OCI-LY1 (cell line): ENCODE results near the gene MAP7.

Experiments
- H2AFZ ChIP-seq: fragments of 200-600 bp; sonication (generic), shearing (Covaris generic); 2 replicates; pipeline ENCODE4 v1.6.0; 2014; ENCODE audit warnings: antibody characterized with exemption, mild to moderate bottlenecking, low read length
- H3F3A ChIP-seq: fragments of 200-600 bp; sonication (generic), shearing (Covaris generic); 2 replicates; pipeline ENCODE4 v1.6.0; 2014; ENCODE audit warnings: mild to moderate bottlenecking, antibody characterized with exemption, low read length, moderate library complexity; ENCODE audit not compliant: insufficient read depth
- H3K27ac ChIP-seq: fragments of 200-600 bp; sonication (generic); 2 replicates; pipeline ENCODE4 v1.5.1; 2014; ENCODE audit warnings: low read length, mixed run types, mild to moderate bottlenecking, low read depth; ENCODE audit not compliant: poor library complexity, severe bottlenecking
- H3K27me3 ChIP-seq: fragments of 200-600 bp; sonication (generic); 2 replicates; pipeline ENCODE4 v1.6.0; 2014; ENCODE audit warnings: antibody characterized with exemption, mild to moderate bottlenecking, low read length, moderate library complexity; ENCODE audit not compliant: insufficient read depth
- H3K36me3 ChIP-seq: fragments of 200-600 bp; sonication (generic); 2 replicates; pipeline ENCODE4 v1.6.1; 2014; ENCODE audit warnings: mild to moderate bottlenecking, antibody characterized with exemption, low read length, moderate library complexity, mixed read lengths; ENCODE audit not compliant: insufficient read depth
- H3K4me1 ChIP-seq: fragments of 200-600 bp; sonication (generic); 2 replicates; pipeline ENCODE4 v1.5.1; 2014; ENCODE audit warnings: mild to moderate bottlenecking, low read length, moderate library complexity; ENCODE audit not compliant: insufficient read depth, severe bottlenecking
- H3K4me2 ChIP-seq: fragments of 200-600 bp; sonication (generic), shearing (Covaris generic); 2 replicates; pipeline ENCODE4 v1.6.1; 2014; ENCODE audit warnings: low read length
- H3K4me3 ChIP-seq: fragments of 200-600 bp; sonication (generic); 2 replicates; pipeline ENCODE4 v1.5.1; 2014; ENCODE audit warnings: low read length, low read depth, mild to moderate bottlenecking, mixed read lengths; ENCODE audit not compliant: poor library complexity, severe bottlenecking
- H3K79me2 ChIP-seq: fragments of 200-600 bp; shearing (Covaris generic); 2 replicates; pipeline ENCODE4 v1.6.1; 2016; ENCODE audit warnings: mixed run types, low read length, mixed read lengths; ENCODE audit not compliant: insufficient read depth
- H3K9ac ChIP-seq: fragments of 200-600 bp; sonication (generic), shearing (Covaris generic); 2 replicates; pipeline ENCODE4 v1.6.1; 2014; ENCODE audit warnings: mild to moderate bottlenecking, low read length, mixed read lengths
- H3K9me2 ChIP-seq: fragments of 200-600 bp; sonication (generic), shearing (Covaris generic); 2 replicates; pipeline ENCODE4 v1.6.1; 2014; ENCODE audit warnings: low read depth, mild to moderate bottlenecking, low read length, mixed read lengths
- H3K9me3 ChIP-seq: fragments of 200-600 bp; shearing (Covaris generic); 2 replicates; pipeline ENCODE4 v1.6.1; 2014; ENCODE audit warnings: low read length, mixed read lengths
- H4K20me1 ChIP-seq: fragments of 200-600 bp; sonication (generic), shearing (Covaris generic); 2 replicates; pipeline ENCODE4 v1.6.0; 2016; ENCODE audit warnings: mild to moderate bottlenecking, low read length; ENCODE audit not compliant: insufficient read depth
- EZH2 ChIP-seq: fragments of 200-600 bp; sonication (generic), shearing (Covaris generic); IDR thresholded peaks from 2 replicates; pipeline ENCODE4 v1.8.0; 2017; ENCODE audit warnings: borderline replicate concordance, mixed run types, mild to moderate bottlenecking, antibody characterized with exemption, low read length, moderate library complexity, mixed read lengths
- TF ChIP-seq, protein P1 (sequence below): fragments of 200-600 bp; sonication (generic), shearing (Covaris generic); IDR thresholded peaks from 2 replicates; pipeline ENCODE4 v1.5.1; 2017; ENCODE audit warnings: mild to moderate bottlenecking, antibody characterized with exemption, low read length, moderate library complexity, mixed read lengths

Gene MAP7

DNA sequence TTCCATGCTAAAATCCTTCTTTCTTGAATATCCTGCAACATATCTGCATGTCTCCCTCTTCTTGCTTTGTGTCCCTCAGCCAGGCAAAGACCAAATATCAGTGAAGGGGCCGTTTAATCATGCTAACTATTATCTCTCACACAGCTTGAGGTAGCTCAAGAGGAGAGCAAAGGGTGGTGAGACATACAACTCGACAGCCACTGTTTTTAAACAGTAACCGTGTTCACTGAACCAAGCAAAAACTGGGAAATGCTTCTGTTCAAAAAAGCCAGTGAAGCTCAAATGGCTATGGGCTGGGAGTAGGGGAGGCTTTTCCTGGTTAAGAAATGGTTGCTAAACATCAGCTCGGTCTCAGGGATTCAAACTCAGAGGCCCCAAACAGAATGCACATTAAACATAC lies 83.4 kb downstream of the MAP7 start:
- H4K20me1 ChIP-seq: no peaks in the 10 kb centered on the region
- H3K36me3 ChIP-seq: no peaks in the 10 kb centered on the region
- H3K27me3 ChIP-seq: no peaks in the 10 kb centered on the region
- TF ChIP-seq, protein P1, sequence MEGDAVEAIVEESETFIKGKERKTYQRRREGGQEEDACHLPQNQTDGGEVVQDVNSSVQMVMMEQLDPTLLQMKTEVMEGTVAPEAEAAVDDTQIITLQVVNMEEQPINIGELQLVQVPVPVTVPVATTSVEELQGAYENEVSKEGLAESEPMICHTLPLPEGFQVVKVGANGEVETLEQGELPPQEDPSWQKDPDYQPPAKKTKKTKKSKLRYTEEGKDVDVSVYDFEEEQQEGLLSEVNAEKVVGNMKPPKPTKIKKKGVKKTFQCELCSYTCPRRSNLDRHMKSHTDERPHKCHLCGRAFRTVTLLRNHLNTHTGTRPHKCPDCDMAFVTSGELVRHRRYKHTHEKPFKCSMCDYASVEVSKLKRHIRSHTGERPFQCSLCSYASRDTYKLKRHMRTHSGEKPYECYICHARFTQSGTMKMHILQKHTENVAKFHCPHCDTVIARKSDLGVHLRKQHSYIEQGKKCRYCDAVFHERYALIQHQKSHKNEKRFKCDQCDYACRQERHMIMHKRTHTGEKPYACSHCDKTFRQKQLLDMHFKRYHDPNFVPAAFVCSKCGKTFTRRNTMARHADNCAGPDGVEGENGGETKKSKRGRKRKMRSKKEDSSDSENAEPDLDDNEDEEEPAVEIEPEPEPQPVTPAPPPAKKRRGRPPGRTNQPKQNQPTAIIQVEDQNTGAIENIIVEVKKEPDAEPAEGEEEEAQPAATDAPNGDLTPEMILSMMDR: no peak
- TF ChIP-seq EZH2: no peak
- no peaks in the 10 kb centered on the region for H3K4me1 ChIP-seq
- H3K4me2 ChIP-seq: no peak overlapping the region
- H2AFZ ChIP-seq: no peak overlapping the region
- H3K9me2 ChIP-seq: no peaks in the 10 kb centered on the region
- H3K4me3 ChIP-seq: no peak overlapping the region
- no peaks in the 10 kb centered on the region for H3K79me2 ChIP-seq
- no peaks in the 10 kb centered on the region for H3F3A ChIP-seq
- H3K27ac ChIP-seq: no peak overlapping the region
- H3K9me3 ChIP-seq: no peaks in the 10 kb centered on the region
- H3K9ac ChIP-seq: no peak overlapping the region

DNA sequence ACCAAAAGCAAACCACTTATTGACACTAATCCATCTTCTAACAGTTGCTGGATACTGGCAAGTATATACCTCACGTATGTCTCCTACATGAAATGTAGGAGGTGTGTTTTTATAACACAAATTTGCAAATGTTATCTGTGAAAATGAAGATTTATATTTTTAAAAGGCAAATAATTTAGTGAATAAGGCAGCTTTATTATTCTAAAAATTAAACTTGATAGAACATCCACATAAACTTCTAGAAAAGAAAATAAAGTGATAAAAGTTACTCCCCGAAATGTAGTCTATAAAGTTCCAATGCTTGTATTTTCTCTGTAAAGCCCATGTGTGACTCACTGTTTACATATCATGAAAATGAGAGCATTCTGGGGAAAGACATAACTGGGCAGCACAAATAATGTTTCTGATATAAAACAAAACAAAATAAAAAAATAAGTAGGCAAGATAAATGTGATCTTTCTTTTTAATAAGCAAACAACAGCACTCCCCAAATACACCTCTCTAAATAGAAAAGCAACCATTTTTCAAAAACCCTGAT lies 84.4 kb downstream of the MAP7 start:
- Histone ChIP-seq H3K4me3 (no peak overlapping the region), H3K27me3 (no peaks in the 10 kb centered on the region), H3K27ac (no peak overlapping the region), H3F3A (no peaks in the 10 kb centered on the region), H3K4me2 (no peak overlapping the region), H3K9me2 (no peaks in the 10 kb centered on the region), H4K20me1 (no peaks in the 10 kb centered on the region), H3K36me3 (no peaks in the 10 kb centered on the region), H3K9ac (no peak overlapping the region), H3K9me3 (no peaks in the 10 kb centered on the region), H3K79me2 (no peaks in the 10 kb centered on the region), H3K4me1 (no peaks in the 10 kb centered on the region), H2AFZ (no peak overlapping the region)
- no peak for TF ChIP-seq EZH2
- TF ChIP-seq, protein P1: no peak

- no peak overlapping the region for H3K4me2 ChIP-seq
- H3K27ac ChIP-seq: no peak overlapping the region
- H3K9me2 ChIP-seq: no peaks in the 10 kb centered on the region
- H3K9me3 ChIP-seq: no peaks in the 10 kb centered on the region
- H3K36me3 ChIP-seq: no peaks in the 10 kb centered on the region
- no peaks in the 10 kb centered on the region for H3K27me3 ChIP-seq
- H3F3A ChIP-seq: no peaks in the 10 kb centered on the region
- H3K4me1 ChIP-seq: no peaks in the 10 kb centered on the region
- no peak overlapping the region for H3K4me3 ChIP-seq
- no peak for TF ChIP-seq EZH2
- TF ChIP-seq, protein P1: no peak
- H3K9ac ChIP-seq: no peak overlapping the region
- H3K79me2 ChIP-seq: no peaks in the 10 kb centered on the region
- no peak overlapping the region for H2AFZ ChIP-seq
- no peaks in the 10 kb centered on the region for H4K20me1 ChIP-seq
Observed at GRCh38 chr6:136464874-136465273, 85.3 kb downstream of the MAP7 start.
